Activated naive CD8-positive, alpha-beta T cell treated with anti-CD3 and anti-CD28 coated beads for 36 hours (primary cell): ENCODE data around the gene OR8D1. TPM values are rescaled to one million over a fixed set of nuclear protein-coding genes. Genes with fewer than 3 reads are reported as not detected.

Source experiments
- total RNA-seq, 2 experiments: library from RNA; stranded (reverse); gene quantifications; one replicate each; pipeline ENCODE4 v1.2.3, GENCODE V29; 2021

OR8D1 gene
- total RNA-seq, 2 experiments from 2014 or later = not detected

Other genes with a start within 250 kb of the OR8D1 start
- gene VWA5A, start 198.5 kb downstream of the OR8D1 start, total RNA-seq = 1 to 10 TPM; 4.3 to 5.2 TPM
- not detected for gene OR10D3, start 130.6 kb downstream of the OR8D1 start, total RNA-seq
- not detected for gene OR8G1, start 72.9 kb downstream of the OR8D1 start, total RNA-seq
- not detected for gene OR8G5, start 57.6 kb downstream of the OR8D1 start, total RNA-seq
- not detected for gene OR8D2, start 6.2 kb upstream of the OR8D1 start, total RNA-seq
- not detected for gene OR8B2, start 70.5 kb upstream of the OR8D1 start, total RNA-seq
- gene OR8B3, start 85.1 kb upstream of the OR8D1 start, total RNA-seq = not detected
- gene OR8B4, start 110.9 kb upstream of the OR8D1 start, total RNA-seq = not detected
- not detected for gene OR8B8, start 131.7 kb upstream of the OR8D1 start, total RNA-seq
- gene OR8B12, start 229.7 kb upstream of the OR8D1 start, total RNA-seq = not detected